Neutrophil (primary cell): ENCODE results near the gene PDIA4.

Experiments used
- H3K27ac ChIP-seq: fragments of 200-600 bp; sonication (generic); 2 replicates; pipeline ENCODE4 v1.5.1; 2016; ENCODE audit warnings: mild to moderate bottlenecking, moderate library complexity
- H3K27me3 ChIP-seq: fragments of 200-600 bp; sonication (generic); 2 replicates; pipeline ENCODE4 v1.6.0; 2016; ENCODE audit warnings: mild to moderate bottlenecking
- H3K36me3 ChIP-seq: fragments of 200-600 bp; sonication (generic); 2 replicates; pipeline ENCODE4 v1.5.1; 2017
- H3K4me1 ChIP-seq, 2 experiments: fragments of 200-600 bp in 1 of 2; sonication (generic) in 1 of 2; 1 replicate in 1 of 2; 2 replicates in 1 of 2; pipeline versions ENCODE4 v1.5.1 to v1.6.1; 2013 to 2016; ENCODE audit warnings: low read depth in 1 of 2, low read length in 1 of 2, mild to moderate bottlenecking in 1 of 2, moderate library complexity in 1 of 2; ENCODE audit not compliant: control insufficient read depth in 1 of 2, insufficient read depth in 1 of 2
- H3K4me3 ChIP-seq, 2 experiments: fragments of 200-600 bp in 1 of 2; sonication (generic) in 1 of 2; 1 replicate in 1 of 2; 2 replicates in 1 of 2; pipeline ENCODE4 v1.5.1; 2013 to 2016; ENCODE audit warnings: low read depth in 1 of 2, low read length in 1 of 2, mild to moderate bottlenecking in 1 of 2, moderate library complexity in 1 of 2
- H3K9me3 ChIP-seq: fragments of 200-600 bp; sonication (generic); 2 replicates; pipeline ENCODE4 v1.5.1; 2016
- CTCF ChIP-seq: fragments of 200-600 bp; sonication (generic); IDR thresholded peaks from 2 replicates; pipeline ENCODE4 v1.5.1; 2016; ENCODE audit warnings: antibody characterized with exemption

PDIA4 gene

GRCh38 chr7:148963583-148964482, 64.5 kb downstream of the PDIA4 start:
- Histone ChIP-seq H3K4me3 (peak overlapping the region; percentile 56 to 70), H3K27ac (peak overlapping the region; percentile 76), H3K27me3 (no peaks in the 10 kb centered on the region)

GRCh38 chr7:148962823-148963582, 65.3 kb downstream of the PDIA4 start:
- no peak for TF ChIP-seq CTCF
- Histone ChIP-seq H3K27me3 (no peaks in the 10 kb centered on the region), H3K9me3 (no peaks in the 10 kb centered on the region), H3K27ac (peak overlapping the region; percentile 76), H3K4me1 (peaks cover 26 to 29% of the 10 kb centered on the region in 2 experiments), H3K4me3 (peak overlapping the region; percentile 56 to 70), H3K36me3 (no peaks in the 10 kb centered on the region)

More at GRCh38 chr7:148963583-148964482, 64.5 kb downstream of the PDIA4 start:
- no peaks in the 10 kb centered on the region for H3K9me3 ChIP-seq
- no peaks in the 10 kb centered on the region for H3K36me3 ChIP-seq
- peaks cover 26 to 29% of the 10 kb centered on the region in 2 experiments for H3K4me1 ChIP-seq
- TF ChIP-seq CTCF = no peak

GRCh38 chr7:148962440-148962822, 65.9 kb downstream of the PDIA4 start:
- no peak for TF ChIP-seq CTCF
- H3K27me3 ChIP-seq = no peaks in the 10 kb centered on the region
- no peaks in the 10 kb centered on the region for H3K36me3 ChIP-seq
- no peaks in the 10 kb centered on the region for H3K9me3 ChIP-seq
- peak overlapping the region; percentile 56 to 70 for H3K4me3 ChIP-seq
- peaks cover 26 to 29% of the 10 kb centered on the region in 2 experiments for H3K4me1 ChIP-seq
- peak overlapping the region; percentile 76 for H3K27ac ChIP-seq

GRCh38 chr7:148959726-148960125, 68.6 kb downstream of the PDIA4 start:
- Histone ChIP-seq H3K4me3 (no peak overlapping the region), H3K27me3 (no peaks in the 10 kb centered on the region), H3K9me3 (no peaks in the 10 kb centered on the region), H3K36me3 (no peaks in the 10 kb centered on the region), H3K4me1 (peaks cover 16 to 20% of the 10 kb centered on the region in 2 experiments), H3K27ac (no peak overlapping the region)
- TF ChIP-seq CTCF = no peak

GRCh38 chr7:148958061-148958460, 70.2 kb downstream of the PDIA4 start:
- Histone ChIP-seq H3K27me3 (no peaks in the 10 kb centered on the region), H3K9me3 (no peaks in the 10 kb centered on the region), H3K27ac (no peak overlapping the region), H3K4me3 (no peak overlapping the region), H3K4me1 (peaks cover 7% of the 10 kb centered on the region in 2 experiments), H3K36me3 (no peaks in the 10 kb centered on the region)
- no peak for TF ChIP-seq CTCF
